Vagina (tissue), 2 donors: ENCODE data around the gene LRRC38.

Experiments
- POLR2AphosphoS5 ChIP-seq, 2 donors: sonication (generic); formaldehyde crosslinking; IDR thresholded peaks; one replicate each; pipeline ENCODE4 v1.9.0; 2017; ENCODE audit warnings: antibody characterized with exemption in 2 of 2, mild to moderate bottlenecking in 2 of 2, low read depth in 1 of 2; ENCODE audit not compliant: insufficient read depth in 1 of 2
- TF ChIP-seq, protein P1 (sequence below), 3 experiments: fragments of 450-650 bp in 2 of 3; fragments of 200-600 bp in 1 of 3; sonication (generic) in 1 of 3; IDR thresholded peaks; one replicate each; pipeline ENCODE4 v1.5.1; 2017 to 2019; ENCODE audit warnings: antibody characterized with exemption in 3 of 3, mild to moderate bottlenecking in 2 of 3, moderate library complexity in 2 of 3

DNA sequence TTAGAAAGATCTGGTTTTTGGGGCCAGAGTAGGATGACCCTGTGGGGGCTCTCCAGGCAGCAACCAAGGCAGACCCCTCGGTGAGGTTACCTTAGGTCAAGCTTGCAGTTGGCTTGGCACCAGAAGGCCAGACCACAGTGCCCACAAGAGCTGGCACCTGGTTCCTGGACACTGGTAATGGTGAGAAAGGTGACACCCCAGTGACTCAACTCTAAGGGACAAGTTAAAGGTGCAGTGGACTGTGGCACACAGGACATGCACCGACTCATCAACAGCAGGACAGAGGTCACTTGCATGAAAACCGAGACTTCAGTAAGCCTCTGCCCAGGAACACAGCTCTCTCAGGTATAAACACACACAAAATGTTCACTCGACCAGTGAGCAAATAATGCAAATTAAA lies 6.7 kb downstream of the LRRC38 start:
- TF ChIP-seq, protein P1, sequence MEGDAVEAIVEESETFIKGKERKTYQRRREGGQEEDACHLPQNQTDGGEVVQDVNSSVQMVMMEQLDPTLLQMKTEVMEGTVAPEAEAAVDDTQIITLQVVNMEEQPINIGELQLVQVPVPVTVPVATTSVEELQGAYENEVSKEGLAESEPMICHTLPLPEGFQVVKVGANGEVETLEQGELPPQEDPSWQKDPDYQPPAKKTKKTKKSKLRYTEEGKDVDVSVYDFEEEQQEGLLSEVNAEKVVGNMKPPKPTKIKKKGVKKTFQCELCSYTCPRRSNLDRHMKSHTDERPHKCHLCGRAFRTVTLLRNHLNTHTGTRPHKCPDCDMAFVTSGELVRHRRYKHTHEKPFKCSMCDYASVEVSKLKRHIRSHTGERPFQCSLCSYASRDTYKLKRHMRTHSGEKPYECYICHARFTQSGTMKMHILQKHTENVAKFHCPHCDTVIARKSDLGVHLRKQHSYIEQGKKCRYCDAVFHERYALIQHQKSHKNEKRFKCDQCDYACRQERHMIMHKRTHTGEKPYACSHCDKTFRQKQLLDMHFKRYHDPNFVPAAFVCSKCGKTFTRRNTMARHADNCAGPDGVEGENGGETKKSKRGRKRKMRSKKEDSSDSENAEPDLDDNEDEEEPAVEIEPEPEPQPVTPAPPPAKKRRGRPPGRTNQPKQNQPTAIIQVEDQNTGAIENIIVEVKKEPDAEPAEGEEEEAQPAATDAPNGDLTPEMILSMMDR (IDR thresholded peaks at IDR 0.05) = no peak
- no peak for TF ChIP-seq POLR2AphosphoS5 (IDR thresholded peaks at IDR 0.05; ENCODE audit: insufficient read depth in 1 of 2, low read depth in 1 of 2)
